HepG2 (cell line): ENCODE data around the gene LARP1. TPM values are rescaled to one million over a fixed set of nuclear protein-coding genes. Genes with fewer than 3 reads are reported as not detected.
A peak's percentile ranks its signal among the peaks of the same experiment; 100 is the strongest.

Experiments
- EP300 ChIP-seq, 3 experiments: sonication (generic) in 1 of 3; formaldehyde crosslinking in 1 of 3; IDR thresholded peaks; 2 replicates each; pipeline versions ENCODE4 v1.5.1 to v1.6.1; 2011 to 2020; ENCODE audit warnings: low read depth in 2 of 3, low read length in 2 of 3, borderline replicate concordance in 1 of 3, improper control_type of control experiment in 1 of 3, mild to moderate bottlenecking in 1 of 3, missing genetic modification reagents in 1 of 3, moderate library complexity in 1 of 3
- FOXA3 ChIP-seq: IDR thresholded peaks from 2 replicates; pipeline ENCODE4 v1.6.1; 2016; ENCODE audit warnings: missing genetic modification reagents, missing compliant biosample characterization
- GMEB2 ChIP-seq: IDR thresholded peaks from 2 replicates; pipeline ENCODE4 v1.6.1; 2016; ENCODE audit warnings: missing biosample characterization, missing genetic modification reagents, low read depth
- HCFC1 ChIP-seq: fragments of 150-350 bp; IDR thresholded peaks from 2 replicates; pipeline ENCODE4 v1.6.1; 2014; ENCODE audit warnings: low read depth, low read length
- HMG20A ChIP-seq: IDR thresholded peaks from 2 replicates; pipeline ENCODE4 v1.6.1; 2016; ENCODE audit warnings: borderline replicate concordance
- HMGA1 ChIP-seq: sonication (generic); formaldehyde crosslinking; conservative IDR thresholded peaks from 2 replicates; pipeline ENCODE4 v1.4.0; 2020; ENCODE audit warnings: missing genetic modification reagents
- HNRNPK ChIP-seq: fragments of 200-400 bp; formaldehyde crosslinking; IDR thresholded peaks from 2 replicates; pipeline ENCODE4 v1.6.1; 2018; ENCODE audit warnings: low read length, low read depth, moderate library complexity, mild to moderate bottlenecking; ENCODE audit not compliant: poor library complexity, severe bottlenecking
- IKZF1 ChIP-seq: fragments of 450-650 bp; IDR thresholded peaks from 2 replicates; pipeline ENCODE4 v1.7.1; 2016
- KDM4B ChIP-seq: sonication (generic); formaldehyde crosslinking; IDR thresholded peaks from 2 replicates; pipeline ENCODE4 v1.4.0; 2020; ENCODE audit warnings: missing genetic modification reagents
- KMT2B ChIP-seq: IDR thresholded peaks from 2 replicates; pipeline ENCODE4 v1.6.1; 2016; ENCODE audit warnings: missing genetic modification reagents, missing compliant biosample characterization
- MBD4 ChIP-seq: IDR thresholded peaks from 2 replicates; pipeline ENCODE4 v1.6.1; 2012; ENCODE audit warnings: low read length, inconsistent platforms, borderline replicate concordance
- RCOR2 ChIP-seq: IDR thresholded peaks from 2 replicates; pipeline ENCODE4 v1.6.1; 2016; ENCODE audit warnings: missing biosample characterization, missing genetic modification reagents
- SIN3A ChIP-seq: IDR thresholded peaks from 2 replicates; pipeline ENCODE4 v1.6.1; 2011; ENCODE audit warnings: low read depth, mild to moderate bottlenecking, control low read depth, low read length, borderline replicate concordance
- SRF ChIP-seq: IDR thresholded peaks from 2 replicates; pipeline ENCODE4 v1.6.1; 2011; ENCODE audit warnings: mild to moderate bottlenecking, low read depth, low read length, moderate library complexity
- STAT6 ChIP-seq: sonication (generic); formaldehyde crosslinking; IDR thresholded peaks from 2 replicates; pipeline ENCODE4 v1.4.0; 2020; ENCODE audit warnings: missing genetic modification reagents, mild to moderate bottlenecking, borderline replicate concordance
- TOPORS ChIP-seq: sonication (generic); formaldehyde crosslinking; IDR thresholded peaks from 2 replicates; pipeline ENCODE4 v1.8.0; 2023; ENCODE audit warnings: mild to moderate bottlenecking, missing genetic modification reagents
- TP53 ChIP-seq: sonication (generic); formaldehyde crosslinking; conservative IDR thresholded peaks from 2 replicates; pipeline ENCODE4 v1.4.0; 2020; ENCODE audit warnings: missing genetic modification reagents
- ZFX ChIP-seq: sonication (generic); formaldehyde crosslinking; IDR thresholded peaks from 2 replicates; pipeline ENCODE4 v1.4.0; 2020; ENCODE audit warnings: mild to moderate bottlenecking, low read depth, missing genetic modification reagents, moderate library complexity
- ZNF343 ChIP-seq: sonication (generic); formaldehyde crosslinking; IDR thresholded peaks from 2 replicates; pipeline ENCODE4 v1.4.0; 2020; ENCODE audit warnings: mild to moderate bottlenecking, missing genetic modification reagents
- ZNF501 ChIP-seq: sonication (generic); formaldehyde crosslinking; IDR thresholded peaks from 2 replicates; pipeline ENCODE4 v1.5.1; 2020; ENCODE audit warnings: mild to moderate bottlenecking, moderate library complexity, missing genetic modification reagents
- ZNF644 ChIP-seq: IDR thresholded peaks from 2 replicates; pipeline ENCODE4 v1.6.1; 2016; ENCODE audit warnings: low read depth
- ZNF879 ChIP-seq: sonication (generic); formaldehyde crosslinking; IDR thresholded peaks from 2 replicates; pipeline ENCODE4 v1.8.1; 2023; ENCODE audit warnings: missing genetic modification reagents
- polyA plus RNA-seq, 8 experiments: library from polyadenylated mRNA; depleted of rRNA in 3 of 8; stranded (reverse) in 7 of 8; unstranded in 1 of 8; fragments of >200 nt; fragmentation: Illumina TruSeq in 4 of 8; extraction: Trizol in 4 of 8; gene quantifications; 2 replicates each; pipeline versions ENCODE4 v1.2.1 to v1.2.3, GENCODE V29; 2011 to 2016; ENCODE audit warnings: low read depth in 4 of 8, missing spikeins in 1 of 8, mixed read lengths in 1 of 8; ENCODE audit not compliant: insufficient read depth in 1 of 8
- total RNA-seq, 5 experiments: library from RNA; depleted of rRNA; stranded (reverse); fragments of >200 nt; fragmentation: Illumina TruSeq; extraction: Trizol; gene quantifications; 2 replicates each; pipeline ENCODE4 v1.2.3, GENCODE V29; 2016; ENCODE audit warnings: low read depth in 1 of 5
- TF ChIP-seq, protein P1 (sequence below): sonication (generic); formaldehyde crosslinking; IDR thresholded peaks from 2 replicates; pipeline ENCODE4 v1.5.0; 2020; ENCODE audit warnings: mild to moderate bottlenecking, missing genetic modification reagents

The LARP1 gene
- total and polyA plus RNA-seq, 2 of the 13 experiments (the other 11 are each of a cell fraction or from before 2014, with no cell fraction given): 45.2 to 61.4 TPM

DNA sequence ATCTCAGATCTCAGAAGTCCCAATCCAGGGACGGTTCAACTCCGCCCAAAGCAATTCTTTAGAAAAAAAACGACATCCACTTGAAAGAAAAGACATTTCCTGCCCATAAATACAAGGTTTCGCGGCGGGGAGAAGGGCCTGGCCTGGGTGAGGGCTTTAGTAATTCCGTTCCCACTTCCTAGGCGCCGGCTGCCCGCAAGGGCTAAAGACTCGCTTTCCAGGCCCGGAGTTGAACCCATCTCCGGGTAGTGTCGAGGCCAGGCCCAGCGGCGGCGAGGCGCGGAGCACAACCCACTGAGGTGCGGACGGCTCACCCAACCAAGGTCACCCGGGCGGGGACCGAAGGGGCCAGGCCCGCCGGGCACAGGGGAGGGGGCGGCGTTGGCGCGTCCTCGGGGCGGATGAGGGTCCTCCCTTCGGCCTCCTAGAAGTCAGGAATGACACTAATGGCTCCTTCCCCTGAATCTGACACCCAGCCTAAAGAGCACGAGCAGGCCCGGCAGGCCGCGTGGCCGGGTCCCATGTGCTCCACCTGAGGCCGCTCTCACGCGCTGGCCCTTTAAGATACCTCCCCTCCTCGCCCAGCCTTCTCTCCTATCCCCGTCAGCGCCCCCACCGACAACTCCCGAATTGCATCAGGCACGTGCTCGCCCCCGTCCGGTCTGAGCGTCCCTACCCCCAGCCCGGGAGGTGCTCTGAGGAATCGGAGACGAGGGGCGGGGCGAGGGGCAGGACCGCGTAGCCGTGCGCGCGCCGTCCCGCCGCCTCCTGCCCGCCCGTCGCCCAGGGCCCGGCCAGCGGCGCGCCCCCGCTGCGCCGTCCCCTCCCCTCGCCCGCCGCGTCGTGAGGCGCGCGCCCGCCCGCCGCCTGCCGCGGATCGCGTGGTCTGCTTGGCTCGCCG lies 467 bp upstream of the LARP1 start (continued):
- TF ChIP-seq HNRNPK: peak; percentile 8
- no peak for TF ChIP-seq SRF
- TF ChIP-seq IKZF1: no peak
- peak; percentile 59 for TF ChIP-seq ZFX (CRISPR knock-in tag)
- no peak for TF ChIP-seq RCOR2
- TF ChIP-seq, protein P1, sequence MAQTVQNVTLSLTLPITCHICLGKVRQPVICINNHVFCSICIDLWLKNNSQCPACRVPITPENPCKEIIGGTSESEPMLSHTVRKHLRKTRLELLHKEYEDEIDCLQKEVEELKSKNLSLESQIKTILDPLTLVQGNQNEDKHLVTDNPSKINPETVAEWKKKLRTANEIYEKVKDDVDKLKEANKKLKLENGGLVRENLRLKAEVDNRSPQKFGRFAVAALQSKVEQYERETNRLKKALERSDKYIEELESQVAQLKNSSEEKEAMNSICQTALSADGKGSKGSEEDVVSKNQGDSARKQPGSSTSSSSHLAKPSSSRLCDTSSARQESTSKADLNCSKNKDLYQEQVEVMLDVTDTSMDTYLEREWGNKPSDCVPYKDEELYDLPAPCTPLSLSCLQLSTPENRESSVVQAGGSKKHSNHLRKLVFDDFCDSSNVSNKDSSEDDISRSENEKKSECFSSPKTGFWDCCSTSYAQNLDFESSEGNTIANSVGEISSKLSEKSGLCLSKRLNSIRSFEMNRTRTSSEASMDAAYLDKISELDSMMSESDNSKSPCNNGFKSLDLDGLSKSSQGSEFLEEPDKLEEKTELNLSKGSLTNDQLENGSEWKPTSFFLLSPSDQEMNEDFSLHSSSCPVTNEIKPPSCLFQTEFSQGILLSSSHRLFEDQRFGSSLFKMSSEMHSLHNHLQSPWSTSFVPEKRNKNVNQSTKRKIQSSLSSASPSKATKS (CRISPR knock-in tag): no peak
- no peak for TF ChIP-seq TOPORS (CRISPR knock-in tag)
- no peak for TF ChIP-seq ZNF343
- TF ChIP-seq HCFC1: no peak; the same call in 1 of the 2 replicates
- TF ChIP-seq TP53 (CRISPR knock-in tag): no peak
- no peak for TF ChIP-seq ZNF644
- peak; percentile 80 for TF ChIP-seq FOXA3 (CRISPR knock-in tag)
- no peak for TF ChIP-seq MBD4
- no peak for TF ChIP-seq STAT6 (CRISPR knock-in tag)
- peak; percentile 91 for TF ChIP-seq GMEB2
- peak; percentile 32 to 43; a peak in 1 of 4 replicates for TF ChIP-seq EP300 (IDR thresholded peaks at IDR 0.05; ENCODE audit: low read depth in 2 of 2, low read length in 2 of 2)
- TF ChIP-seq EP300 (CRISPR knock-in tag; IDR thresholded peaks at IDR 0.05; ENCODE audit: borderline replicate concordance): peak; percentile 34; the same call in 1 of the 2 replicates
- no peak for TF ChIP-seq HMGA1 (CRISPR knock-in tag)
- no peak for TF ChIP-seq ZNF879 (CRISPR knock-in tag)
- peak; percentile 65; the same call in 1 of the 2 replicates for TF ChIP-seq KMT2B (CRISPR knock-in tag)
- TF ChIP-seq ZNF501: peak; percentile 15; the same call in 1 of the 2 replicates
- no peak for TF ChIP-seq SIN3A
- peak; percentile 59; the same call in 1 of the 2 replicates for TF ChIP-seq HMG20A
- no peak for TF ChIP-seq KDM4B
